ENCODE data around the gene GAS2L3.

GAS2L3 gene

DNA sequence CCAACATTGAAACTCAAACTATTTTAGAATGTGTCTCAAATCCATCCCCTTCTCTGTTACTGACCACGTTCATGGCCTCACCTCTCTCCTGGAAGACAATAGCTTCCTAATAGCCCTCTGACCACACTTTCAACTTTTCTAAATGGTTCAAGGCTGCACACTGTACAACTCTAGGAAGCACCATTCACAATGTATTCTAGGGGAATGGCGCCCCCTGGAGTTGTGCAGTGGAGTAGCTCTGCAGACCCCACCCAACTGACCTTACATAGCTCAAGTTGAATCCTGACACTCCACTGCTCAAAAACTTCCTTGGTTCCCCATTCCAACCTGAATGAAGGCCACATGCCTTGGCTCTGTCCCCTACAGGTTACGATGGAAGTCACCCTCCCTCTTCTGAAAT is 77.6 kb downstream of the GAS2L3 start:
- Histone ChIP-seq H3K36me3 (ENCODE audit: control insufficient read depth, insufficient read depth, low read length) (no peaks in the 10 kb centered on the region), H3K4me1 (no peaks in the 10 kb centered on the region), H3K4me2 (ENCODE audit: low read length) (no peak overlapping the region), H3K9ac (no peak overlapping the region), H3K27me3 (ENCODE audit: control insufficient read depth, insufficient read depth, low read length) (no peaks in the 10 kb centered on the region), H2AFZ (no peak overlapping the region), H3K79me2 (no peaks in the 10 kb centered on the region), H3K27ac (no peak overlapping the region), H3K4me3 (ENCODE audit: low read depth, low read length) (no peak overlapping the region), H3K9me3 (ENCODE audit: control insufficient read depth, low read length) (no peaks in the 10 kb centered on the region)
- TF ChIP-seq CTCF (IDR thresholded peaks at IDR 0.05) = no peak

- Histone ChIP-seq H3K4me2 (ENCODE audit: low read length) (no peak overlapping the region), H3K79me2 (no peaks in the 10 kb centered on the region), H3K4me1 (no peaks in the 10 kb centered on the region), H3K36me3 (ENCODE audit: control insufficient read depth, insufficient read depth, low read length) (no peaks in the 10 kb centered on the region), H3K27me3 (ENCODE audit: control insufficient read depth, insufficient read depth, low read length) (no peaks in the 10 kb centered on the region), H3K9ac (no peak overlapping the region), H3K27ac (no peak overlapping the region), H3K4me3 (ENCODE audit: low read depth, low read length) (no peak overlapping the region), H2AFZ (no peak overlapping the region), H3K9me3 (ENCODE audit: control insufficient read depth, low read length) (no peaks in the 10 kb centered on the region)
- TF ChIP-seq CTCF (IDR thresholded peaks at IDR 0.05) = no peak
Measured at GRCh38 chr12:100651694-100652093, 78.2 kb downstream of the GAS2L3 start.

- H3K9me3 ChIP-seq (ENCODE audit: control insufficient read depth, low read length) = no peaks in the 10 kb centered on the region
- no peak overlapping the region for H2AFZ ChIP-seq
- TF ChIP-seq CTCF (IDR thresholded peaks at IDR 0.05) = no peak
- no peaks in the 10 kb centered on the region for H3K4me1 ChIP-seq
- H3K9ac ChIP-seq = no peak overlapping the region
- no peaks in the 10 kb centered on the region for H3K36me3 ChIP-seq (ENCODE audit: control insufficient read depth, insufficient read depth, low read length)
- no peak overlapping the region for H3K27ac ChIP-seq
- H3K4me2 ChIP-seq (ENCODE audit: low read length) = no peak overlapping the region
- H3K4me3 ChIP-seq (ENCODE audit: low read depth, low read length) = no peak overlapping the region
- H3K79me2 ChIP-seq = no peaks in the 10 kb centered on the region
- H3K27me3 ChIP-seq (ENCODE audit: control insufficient read depth, insufficient read depth, low read length) = no peaks in the 10 kb centered on the region
Measured at GRCh38 chr12:100652488-100652887, 79.0 kb downstream of the GAS2L3 start.

- H3K4me3 ChIP-seq (ENCODE audit: low read depth, low read length) = no peak overlapping the region
- H2AFZ ChIP-seq = no peak overlapping the region
- TF ChIP-seq CTCF (IDR thresholded peaks at IDR 0.05) = no peak
- H3K27me3 ChIP-seq (ENCODE audit: control insufficient read depth, insufficient read depth, low read length) = no peaks in the 10 kb centered on the region
- H3K4me1 ChIP-seq = no peaks in the 10 kb centered on the region
- no peak overlapping the region for H3K4me2 ChIP-seq (ENCODE audit: low read length)
- no peak overlapping the region for H3K9ac ChIP-seq
- H3K9me3 ChIP-seq (ENCODE audit: control insufficient read depth, low read length) = no peaks in the 10 kb centered on the region
- no peaks in the 10 kb centered on the region for H3K36me3 ChIP-seq (ENCODE audit: control insufficient read depth, insufficient read depth, low read length)
- H3K27ac ChIP-seq = no peak overlapping the region
- no peaks in the 10 kb centered on the region for H3K79me2 ChIP-seq
Measured at GRCh38 chr12:100656141-100656540, 82.7 kb downstream of the GAS2L3 start.

- no peaks in the 10 kb centered on the region for H3K9me3 ChIP-seq (ENCODE audit: control insufficient read depth, low read length)
Measured at GRCh38 chr12:100656856-100657255, 83.4 kb downstream of the GAS2L3 start.

More at GRCh38 chr12:100656856-100657255, 83.4 kb downstream of the GAS2L3 start:
- H2AFZ ChIP-seq = no peak overlapping the region
- H3K27ac ChIP-seq = no peak overlapping the region
- H3K79me2 ChIP-seq = no peaks in the 10 kb centered on the region
- TF ChIP-seq CTCF (IDR thresholded peaks at IDR 0.05) = no peak
- H3K4me2 ChIP-seq (ENCODE audit: low read length) = no peak overlapping the region
- H3K4me3 ChIP-seq (ENCODE audit: low read depth, low read length) = no peak overlapping the region
- H3K27me3 ChIP-seq (ENCODE audit: control insufficient read depth, insufficient read depth, low read length) = no peaks in the 10 kb centered on the region
- no peak overlapping the region for H3K9ac ChIP-seq
- no peaks in the 10 kb centered on the region for H3K36me3 ChIP-seq (ENCODE audit: control insufficient read depth, insufficient read depth, low read length)
- no peaks in the 10 kb centered on the region for H3K4me1 ChIP-seq
